GM10847 (cell line): Measurements from ENCODE around the gene THSD4.

Experiments
- POLR2A ChIP-seq: IDR thresholded peaks from 2 replicates; pipeline ENCODE4 v1.6.1; 2011; ENCODE audit not compliant: insufficient read length; ENCODE audit errors: extremely low read depth

THSD4 gene

DNA sequence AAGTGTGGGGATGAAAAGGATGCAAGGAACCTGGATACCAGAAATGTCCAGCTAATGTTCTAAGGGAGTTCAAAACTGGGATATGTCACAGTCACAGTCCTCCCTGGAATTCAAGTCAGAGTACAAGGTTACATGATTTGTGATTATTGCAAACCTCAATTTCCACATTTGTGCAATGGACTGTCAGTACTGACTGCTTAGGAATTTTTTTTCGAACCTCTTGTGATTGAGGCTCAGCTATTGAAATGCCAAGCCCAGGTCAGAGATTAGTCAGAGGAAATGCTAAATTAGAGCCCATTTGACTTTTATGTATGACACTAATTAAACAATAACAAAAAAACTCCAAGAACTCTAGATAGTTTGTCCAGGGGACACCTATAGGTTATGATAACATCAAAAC lies 210.2 kb downstream of the THSD4 start:
- no peak for TF ChIP-seq POLR2A

DNA sequence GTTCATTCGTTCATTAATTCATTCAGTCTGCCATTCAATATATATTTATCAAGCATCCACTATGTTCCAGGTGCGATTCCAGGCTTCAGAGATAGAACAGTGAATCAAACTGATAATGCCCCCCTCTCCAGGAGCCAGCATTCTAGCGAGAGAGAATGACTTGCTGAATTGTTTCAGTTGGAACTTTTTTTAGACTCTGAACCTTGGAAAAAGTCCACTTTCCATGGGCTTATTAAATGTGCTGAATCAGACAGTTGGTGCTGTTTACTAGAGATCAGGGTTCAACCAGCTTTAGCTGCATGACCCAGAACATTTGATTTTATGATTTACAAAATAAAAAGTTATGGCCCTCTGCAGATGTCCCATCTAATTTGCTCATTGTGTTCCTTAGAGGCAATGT lies 213.2 kb downstream of the THSD4 start:
- TF ChIP-seq POLR2A, result no peak

DNA sequence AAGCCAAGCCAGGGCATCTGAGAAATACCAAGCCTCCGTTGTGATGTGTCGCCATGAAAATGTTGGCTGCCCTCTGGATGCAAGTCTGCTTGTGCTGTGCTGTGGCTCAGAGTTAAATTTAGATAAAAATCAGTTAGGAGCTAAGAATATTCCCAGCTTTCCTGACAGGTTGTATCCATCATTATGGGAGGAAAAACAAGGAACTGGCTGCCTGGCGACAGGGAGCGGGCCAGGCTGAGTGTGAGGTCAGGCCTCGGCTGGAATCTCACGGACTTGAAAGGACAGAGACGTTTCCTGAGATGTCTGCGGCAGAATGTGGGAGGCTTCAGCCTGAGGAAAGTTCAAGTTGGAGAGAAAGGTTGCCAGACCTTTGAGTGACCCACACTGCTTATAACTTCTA lies 213.8 kb downstream of the THSD4 start:
- TF ChIP-seq POLR2A, result no peak

DNA sequence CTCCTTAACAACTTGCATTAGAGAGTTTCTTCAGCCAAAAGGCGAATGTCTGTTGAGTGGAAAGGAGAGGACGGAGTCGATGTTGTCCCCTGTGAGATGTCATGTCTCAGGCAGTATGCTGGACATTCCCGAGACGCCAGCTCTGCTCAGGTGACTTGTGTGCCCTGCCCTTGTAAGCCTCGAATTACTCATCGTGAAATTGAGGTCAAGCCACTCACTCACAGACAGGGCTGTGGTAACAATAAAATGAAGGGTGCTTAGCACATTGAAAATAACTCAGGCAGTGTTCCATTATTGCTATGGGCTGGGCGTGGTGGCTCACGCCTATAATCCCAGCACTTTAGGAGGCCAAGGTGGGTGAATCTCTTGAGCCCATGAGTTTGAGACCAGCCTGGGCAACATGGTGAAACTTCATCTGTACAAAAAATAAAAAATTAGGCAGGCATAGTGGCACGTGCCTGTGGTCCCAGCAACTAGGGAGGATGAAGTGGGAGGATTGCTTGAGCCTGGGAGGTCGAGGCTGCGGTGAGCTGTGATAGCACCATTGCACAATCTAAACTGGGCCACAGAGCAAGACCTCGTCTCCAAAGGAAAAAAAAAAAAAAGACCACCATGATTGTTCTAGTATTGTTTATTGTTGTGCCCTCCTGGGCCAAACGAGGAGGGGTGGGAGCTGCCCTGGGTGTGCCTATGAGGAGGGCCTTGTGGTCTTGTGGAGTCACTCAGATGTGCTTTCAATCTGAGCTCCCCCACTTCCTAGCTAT lies 214.4 kb downstream of the THSD4 start:
- no peak for TF ChIP-seq POLR2A

DNA sequence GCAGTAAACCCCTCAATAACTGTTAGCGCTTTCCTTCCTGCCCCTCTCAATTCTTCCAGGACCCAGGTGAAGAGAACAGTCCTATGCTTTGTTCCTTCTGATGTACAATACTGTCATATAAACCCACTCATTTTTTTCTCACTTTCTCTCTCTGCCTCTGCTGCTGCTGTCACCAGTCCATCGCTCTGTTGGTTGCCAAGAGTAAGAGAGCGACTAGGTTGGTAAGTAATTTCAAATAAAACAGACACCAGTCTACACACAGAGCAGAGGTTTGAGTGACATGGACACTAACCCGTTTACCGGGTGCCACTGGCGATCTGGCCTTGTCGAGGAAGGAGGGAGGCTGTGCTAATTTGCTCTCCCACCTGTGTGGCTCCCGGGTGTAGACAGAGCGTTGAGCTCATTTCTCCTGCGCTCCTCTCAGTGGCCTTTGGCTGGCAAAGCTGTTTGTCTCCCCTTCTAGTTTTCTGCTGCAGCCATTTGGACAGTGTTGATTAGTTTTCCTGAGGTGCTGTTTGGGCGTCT lies 215.4 kb downstream of the THSD4 start:
- no peak for TF ChIP-seq POLR2A

DNA sequence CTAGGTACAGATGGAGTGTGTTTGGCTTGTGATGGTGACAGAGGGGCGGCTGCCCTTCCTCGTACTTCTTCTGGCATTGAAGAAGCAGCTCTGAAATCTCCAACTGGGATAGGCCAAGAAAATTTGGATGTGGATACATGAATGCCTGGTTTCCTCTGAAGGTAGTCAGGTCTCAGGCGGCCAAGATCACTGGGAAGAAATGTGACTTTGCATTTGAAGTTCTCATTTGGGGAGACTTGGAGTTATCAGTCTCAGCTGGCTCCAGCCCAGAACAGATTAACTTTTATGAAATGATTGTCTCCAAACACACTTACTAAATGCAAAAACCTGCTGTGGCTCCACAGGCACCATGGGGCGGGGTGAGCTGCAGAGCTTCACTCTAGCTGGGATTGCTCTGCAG lies 215.9 kb downstream of the THSD4 start:
- TF ChIP-seq POLR2A, result no peak

DNA sequence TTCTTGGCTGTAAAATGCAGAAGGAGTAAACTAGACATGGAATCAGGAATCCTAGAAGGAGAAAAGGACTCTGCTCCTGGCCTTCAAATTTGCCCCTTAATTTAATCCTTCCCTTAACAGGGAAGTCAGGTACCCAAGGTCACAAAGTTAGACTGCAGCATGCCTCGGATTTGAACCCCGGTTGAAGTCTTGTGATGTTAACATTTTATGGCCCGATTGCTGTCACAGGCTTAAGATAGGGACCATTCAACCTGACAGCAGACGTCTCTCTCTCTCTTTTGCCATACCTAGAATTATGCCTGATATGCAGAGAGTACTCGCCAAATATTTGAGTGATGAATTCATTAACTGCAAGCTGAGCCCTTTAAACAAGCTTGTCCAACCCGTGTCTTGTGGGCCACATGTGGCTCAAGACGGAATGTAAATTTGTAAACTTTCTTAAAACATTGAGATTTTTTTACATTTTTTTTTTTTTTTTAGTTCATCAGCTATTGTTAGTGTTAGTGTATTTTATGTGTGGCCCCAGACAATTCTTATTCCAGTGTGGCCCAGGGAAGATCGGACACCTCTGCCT lies 217.2 kb downstream of the THSD4 start:
- TF ChIP-seq POLR2A, result no peak

DNA sequence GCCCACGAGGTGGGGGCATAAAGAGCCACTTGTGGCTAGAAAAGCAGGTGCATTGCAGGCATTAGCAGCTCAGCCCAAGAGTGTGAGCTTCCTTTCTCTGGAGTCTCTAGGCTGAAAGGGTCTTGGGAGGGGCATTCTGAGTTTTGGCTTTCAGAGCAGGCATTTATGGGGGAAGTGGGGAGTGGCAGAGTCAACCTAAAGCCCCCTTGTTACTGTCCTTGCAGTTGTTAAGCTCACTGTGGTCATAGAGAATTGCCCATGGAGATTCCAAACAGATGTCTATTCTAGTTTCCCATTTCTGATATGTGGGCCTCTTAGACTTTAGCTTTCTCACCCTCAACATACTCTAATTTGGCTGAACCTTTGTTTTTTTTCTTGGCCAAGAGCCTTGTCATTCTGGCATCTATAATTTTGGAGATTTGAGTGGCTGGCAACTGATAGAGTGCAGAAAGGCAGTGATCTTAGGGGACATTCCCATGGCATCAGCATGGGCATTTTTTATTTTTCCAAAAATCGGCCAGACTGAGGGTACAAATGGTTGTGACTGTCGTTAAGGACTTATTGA lies 217.9 kb downstream of the THSD4 start:
- no peak for TF ChIP-seq POLR2A

DNA sequence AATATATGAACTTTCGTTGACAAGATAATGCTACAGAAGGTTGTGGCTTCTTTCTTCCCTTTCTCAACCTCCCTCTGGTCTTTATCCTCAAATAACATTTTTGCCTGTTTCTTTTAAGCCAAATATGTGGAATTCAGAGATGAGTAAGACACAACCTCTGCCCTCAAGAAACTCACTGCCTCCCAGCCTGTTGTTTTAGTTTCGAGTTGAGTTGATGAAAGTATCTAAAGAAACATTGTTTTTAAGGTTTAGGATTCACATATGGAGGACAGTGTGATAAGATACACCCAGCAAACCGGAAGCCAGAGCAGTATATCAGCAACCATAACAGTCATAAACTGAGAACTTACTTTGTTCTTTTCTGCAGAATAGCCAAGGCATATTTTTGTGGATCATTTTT lies 218.6 kb downstream of the THSD4 start:
- TF ChIP-seq POLR2A, result no peak

DNA sequence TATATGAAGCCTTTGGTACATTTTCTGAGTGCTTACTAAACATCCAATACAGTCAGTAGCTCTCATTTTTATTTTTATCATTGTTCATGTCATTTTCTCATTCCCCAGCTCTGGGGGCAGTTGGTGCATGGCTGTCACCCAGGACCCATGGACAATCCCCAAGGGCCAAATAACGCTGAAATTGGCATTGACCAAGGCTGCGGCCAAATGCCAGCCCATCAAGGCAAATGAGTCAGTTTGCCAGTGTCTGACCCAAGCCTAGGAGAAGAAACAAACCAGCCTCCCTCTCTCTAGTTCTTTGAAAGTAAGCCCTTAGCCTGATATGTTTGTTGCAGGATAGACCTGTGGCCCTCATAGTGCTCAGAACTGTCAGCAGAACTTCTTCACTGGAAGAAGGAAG lies 219.2 kb downstream of the THSD4 start:
- TF ChIP-seq POLR2A, result no peak

DNA sequence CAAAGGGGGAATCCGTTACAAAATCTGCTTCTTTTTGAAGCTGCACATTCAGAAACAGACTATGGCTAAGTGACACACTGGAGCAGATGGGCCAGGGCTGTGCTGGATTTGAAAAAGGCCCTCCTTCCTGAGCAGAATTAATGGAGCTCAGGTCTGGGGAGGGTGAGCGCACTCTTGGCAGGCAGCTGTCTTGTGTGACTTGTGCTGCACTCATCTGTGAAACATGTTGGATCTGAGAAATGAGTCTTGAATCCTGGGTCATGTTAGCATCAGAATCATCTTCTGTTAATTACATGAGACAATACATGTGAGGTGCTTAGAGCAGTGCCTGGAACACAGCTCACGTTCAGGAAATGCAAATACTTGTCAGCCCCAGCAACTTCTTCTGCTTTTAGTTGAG lies 219.6 kb downstream of the THSD4 start:
- TF ChIP-seq POLR2A, result no peak

DNA sequence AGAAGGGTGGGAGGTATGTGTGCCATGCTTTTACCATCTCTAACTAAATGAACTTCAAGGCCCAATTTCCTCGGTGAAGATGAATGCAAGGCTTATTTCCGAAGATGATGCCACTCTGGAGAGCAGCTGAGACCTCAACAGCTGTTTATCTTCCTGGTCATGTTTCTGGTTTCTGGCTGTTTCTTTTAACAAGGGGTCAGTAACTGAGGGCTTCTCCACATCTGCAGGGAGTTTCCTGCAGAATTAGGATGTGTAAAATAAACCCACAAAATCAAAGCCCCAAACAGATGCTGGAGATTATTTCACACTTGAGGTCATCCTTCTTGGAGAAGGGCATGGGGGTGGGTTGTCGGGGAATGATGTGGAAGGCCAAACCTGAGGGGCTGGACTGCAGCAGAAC lies 220.3 kb downstream of the THSD4 start:
- TF ChIP-seq POLR2A, result no peak

DNA sequence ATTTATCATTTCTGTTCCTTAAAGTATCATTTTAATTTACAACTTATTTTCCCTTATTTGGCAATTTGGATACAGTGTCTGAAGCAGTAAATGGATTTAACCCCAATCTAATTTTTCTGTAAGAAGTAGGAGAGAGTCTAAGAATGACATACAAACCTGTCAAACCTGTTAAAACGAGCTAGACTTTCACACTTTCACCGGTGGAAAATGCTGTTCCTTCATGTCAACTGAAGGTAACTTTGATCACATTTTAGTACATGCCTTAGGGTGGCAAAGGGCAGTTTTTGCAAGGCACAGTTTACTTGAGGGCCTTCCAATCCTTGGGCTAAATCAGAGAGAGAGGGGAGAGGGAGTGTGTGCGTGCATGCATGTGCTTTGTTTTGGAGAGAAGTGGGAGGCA lies 221.4 kb downstream of the THSD4 start:
- TF ChIP-seq POLR2A, result no peak

DNA sequence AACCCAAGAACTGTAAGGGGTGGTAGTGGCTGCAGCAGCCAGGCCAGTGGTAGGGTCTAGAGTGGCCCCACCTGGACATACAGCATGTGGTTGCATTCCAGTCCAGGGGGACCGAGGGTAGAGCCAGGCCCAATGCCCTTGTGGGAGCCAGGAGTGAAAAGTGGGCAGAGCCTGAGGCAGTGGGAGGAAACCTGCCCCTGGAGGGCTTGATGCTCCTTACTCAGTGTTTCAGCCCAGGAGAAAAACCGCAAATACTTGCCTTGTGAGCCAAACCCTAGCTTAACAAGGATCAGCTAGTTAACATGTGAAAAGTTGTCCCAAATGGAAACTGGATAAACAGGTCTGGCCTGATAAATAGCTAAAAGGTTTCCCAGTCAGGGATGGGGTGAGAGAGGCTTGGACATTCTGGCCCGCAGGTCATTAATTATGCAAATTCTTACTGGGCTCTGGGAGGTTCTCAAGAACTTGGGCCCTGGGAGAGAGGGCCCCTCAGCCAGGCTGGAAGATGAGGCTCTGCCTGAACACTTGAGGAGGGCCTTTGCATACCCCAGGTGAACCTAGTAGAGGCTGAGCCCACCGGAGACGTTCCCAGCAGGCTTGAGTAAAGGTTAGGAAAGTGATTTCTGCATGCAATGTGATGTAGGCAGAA lies 222.1 kb downstream of the THSD4 start:
- no peak for TF ChIP-seq POLR2A

DNA sequence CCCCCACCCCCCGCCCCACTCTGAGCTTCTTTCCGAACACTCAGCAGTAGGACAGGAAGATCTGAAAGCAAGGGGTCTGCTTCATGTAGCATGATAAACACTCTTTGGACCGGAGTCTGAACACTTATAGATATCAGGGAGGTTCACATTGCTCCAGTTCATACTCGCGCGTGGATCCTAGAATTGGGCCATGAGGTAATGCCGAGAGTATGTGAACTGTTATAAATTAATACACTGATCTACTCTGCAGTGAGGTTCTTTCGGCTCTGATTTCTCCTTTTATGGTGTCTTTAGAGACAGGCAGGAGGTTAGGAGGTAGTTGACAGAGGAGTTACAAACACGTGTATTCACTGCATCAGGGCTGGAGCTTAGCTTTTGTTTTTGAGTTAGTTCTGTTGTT lies 223.0 kb downstream of the THSD4 start:
- TF ChIP-seq POLR2A, result no peak
